Stomach (tissue), 9 donors: ENCODE results near the gene SLK. TPM values are rescaled to one million over a fixed set of nuclear protein-coding genes. Genes with fewer than 3 reads are reported as not detected.

Source experiments
- DNase-seq, 2 donors: peaks; one replicate each; pipeline versions ENCODE4 v3.0.0 to v3.0.0-alpha.2; 2013 to 2019
- H3K27ac ChIP-seq, 5 donors: fragments of 200-600 bp in 4 of 5; sonication (generic) in 4 of 5; one replicate each; pipeline ENCODE4 v1.5.1; 2013 to 2019; ENCODE audit warnings: mild to moderate bottlenecking in 1 of 5, moderate library complexity in 1 of 5
- H3K27me3 ChIP-seq, 3 donors: fragments of 200-600 bp; sonication (generic); one replicate each; pipeline ENCODE4 v1.5.1; 2017 to 2019; ENCODE audit warnings: mixed run types in 1 of 3
- H3K36me3 ChIP-seq, 4 donors: fragments of 200-600 bp; sonication (generic); 1 replicate in 3 of 4; 2 replicates in 1 of 4; pipeline ENCODE4 v1.5.1; 2016 to 2019
- H3K4me1 ChIP-seq, 4 donors: fragments of 200-600 bp; sonication (generic); one replicate each; pipeline ENCODE4 v1.5.1; 2016 to 2019
- H3K4me3 ChIP-seq, 4 donors: fragments of 200-600 bp; sonication (generic) in 3 of 4; one replicate each; pipeline ENCODE4 v1.5.1; 2016 to 2019; ENCODE audit warnings: mild to moderate bottlenecking in 1 of 4
- H3K9me3 ChIP-seq, 4 donors: fragments of 200-600 bp; sonication (generic); one replicate each; pipeline ENCODE4 v1.5.1; 2016 to 2019
- EP300 ChIP-seq: sonication (generic); formaldehyde crosslinking; IDR thresholded peaks from one replicate; pipeline ENCODE4 v1.6.1; 2017; ENCODE audit warnings: antibody characterized with exemption
- POLR2A ChIP-seq, 4 donors: fragments of 450-650 bp; IDR thresholded peaks; one replicate each; pipeline ENCODE4 v1.6.1; 2016; ENCODE audit warnings: antibody characterized with exemption in 4 of 4, control low read depth in 2 of 4, mild to moderate bottlenecking in 1 of 4, moderate library complexity in 1 of 4
- POLR2AphosphoS5 ChIP-seq, 3 donors: sonication (generic); formaldehyde crosslinking; IDR thresholded peaks; one replicate each; pipeline ENCODE4 v1.6.1; 2016; ENCODE audit warnings: antibody characterized with exemption in 3 of 3
- WGBS, 5 donors: extraction: QIAGEN DNeasy Blood & Tissue Kit in 3 of 5; methylation state at CpG; one replicate each; pipeline versions ENCODE4 v1.1.5 to v1.1.7; 2013 to 2018; 5-methylcytosine and 5-hydroxymethylcytosine counted together
- intact Hi-C: fragments of 100-400 bp; cut with DNase I; formaldehyde crosslinking; loops from one replicate; pipeline ENCODE4 v1.15.1; 2023; ENCODE audit warnings: low total_unique reads
- polyA plus RNA-seq, 3 donors: library from polyadenylated mRNA; stranded (reverse); fragments of 200-250 nt; gene quantifications; one replicate each; pipeline ENCODE4 v1.2.3, GENCODE V29; 2013
- total RNA-seq, 5 donors: library from RNA; depleted of rRNA; stranded (reverse); fragments of >200 nt; gene quantifications; one replicate each; pipeline versions ENCODE4 v1.1.0 to v1.2.3, GENCODE V29; 2014 to 2016
- TF ChIP-seq, protein P1 (sequence below), 7 experiments: fragments of 450-650 bp in 4 of 7; fragments of 200-600 bp in 3 of 7; sonication (generic) in 3 of 7; IDR thresholded peaks; one replicate each; pipeline ENCODE4 v1.5.1; 2016 to 2019; ENCODE audit warnings: antibody characterized with exemption in 7 of 7, control low read depth in 2 of 7, mild to moderate bottlenecking in 1 of 7
- donor health status: healthy with polysubstance abuse.
- donor health status: Bipolar disorder and iron deficiency.
- donor health status: healthy.

Gene SLK
- total and polyA plus RNA-seq, 8 donors: 10.1 to 94.5 (median 47.2) TPM

DNA sequence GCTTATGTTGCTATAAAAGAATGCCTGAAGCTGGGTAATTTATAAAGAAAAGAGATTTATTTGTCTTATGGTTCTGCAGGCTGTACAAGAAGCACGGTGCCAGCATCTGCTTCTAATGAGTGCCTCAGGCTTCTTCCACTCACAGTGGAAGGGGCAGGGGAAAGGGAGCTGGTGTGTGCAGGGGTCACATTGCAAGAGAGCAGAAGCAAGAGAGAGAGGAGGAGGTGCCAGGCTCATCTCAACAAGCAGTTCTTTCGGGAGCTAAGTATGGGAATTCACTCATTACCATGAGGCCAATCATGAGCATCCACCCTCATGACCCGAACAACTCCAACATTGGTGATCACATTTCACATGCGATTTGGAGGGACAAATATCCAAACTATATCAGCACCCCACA lies 17.2 kb upstream of the SLK start:
- peaks cover 0 to 3% (median 0%) of the 10 kb centered on the region in 4 donors for H3K9me3 ChIP-seq
- DNase-seq: no peak
- no peaks in the 10 kb centered on the region for H3K36me3 ChIP-seq
- no peak overlapping the region for H3K27ac ChIP-seq
- no peak overlapping the region for H3K4me3 ChIP-seq
- intact Hi-C loops: no loop called here
- 74 to 93% (median 87%) methylated on average over 4 of the region's 4 CpGs for WGBS, 5 donors
- TF ChIP-seq EP300: no peak
- TF ChIP-seq POLR2AphosphoS5 (IDR thresholded peaks at IDR 0.05): no peak
- TF ChIP-seq POLR2A (IDR thresholded peaks at IDR 0.05): no peak
- TF ChIP-seq, protein P1, sequence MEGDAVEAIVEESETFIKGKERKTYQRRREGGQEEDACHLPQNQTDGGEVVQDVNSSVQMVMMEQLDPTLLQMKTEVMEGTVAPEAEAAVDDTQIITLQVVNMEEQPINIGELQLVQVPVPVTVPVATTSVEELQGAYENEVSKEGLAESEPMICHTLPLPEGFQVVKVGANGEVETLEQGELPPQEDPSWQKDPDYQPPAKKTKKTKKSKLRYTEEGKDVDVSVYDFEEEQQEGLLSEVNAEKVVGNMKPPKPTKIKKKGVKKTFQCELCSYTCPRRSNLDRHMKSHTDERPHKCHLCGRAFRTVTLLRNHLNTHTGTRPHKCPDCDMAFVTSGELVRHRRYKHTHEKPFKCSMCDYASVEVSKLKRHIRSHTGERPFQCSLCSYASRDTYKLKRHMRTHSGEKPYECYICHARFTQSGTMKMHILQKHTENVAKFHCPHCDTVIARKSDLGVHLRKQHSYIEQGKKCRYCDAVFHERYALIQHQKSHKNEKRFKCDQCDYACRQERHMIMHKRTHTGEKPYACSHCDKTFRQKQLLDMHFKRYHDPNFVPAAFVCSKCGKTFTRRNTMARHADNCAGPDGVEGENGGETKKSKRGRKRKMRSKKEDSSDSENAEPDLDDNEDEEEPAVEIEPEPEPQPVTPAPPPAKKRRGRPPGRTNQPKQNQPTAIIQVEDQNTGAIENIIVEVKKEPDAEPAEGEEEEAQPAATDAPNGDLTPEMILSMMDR (IDR thresholded peaks at IDR 0.05): no peak
- no peaks in the 10 kb centered on the region for H3K4me1 ChIP-seq
- no peaks in the 10 kb centered on the region for H3K27me3 ChIP-seq

DNA sequence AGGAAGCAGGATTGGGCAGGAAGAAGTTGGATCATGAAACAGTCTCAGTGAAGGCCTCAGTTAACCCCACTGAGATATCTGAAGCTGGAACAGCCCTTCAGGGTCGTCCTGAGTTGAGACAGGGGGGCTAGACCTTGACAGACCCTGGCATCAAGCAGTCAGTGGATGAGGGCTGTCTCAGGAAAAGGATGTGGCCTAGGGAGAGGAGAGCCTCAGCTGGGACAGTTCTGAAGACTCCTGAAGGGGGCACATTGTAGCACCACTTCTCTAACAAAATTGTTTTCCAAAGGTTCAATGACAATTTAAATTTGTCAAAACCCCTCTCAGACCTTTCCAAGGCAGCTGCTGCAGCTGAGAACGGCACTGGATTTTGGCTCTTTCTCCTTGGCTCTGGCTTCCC lies 15.8 kb upstream of the SLK start:
- TF ChIP-seq, protein P1 (IDR thresholded peaks at IDR 0.05): no peak
- TF ChIP-seq POLR2AphosphoS5 (IDR thresholded peaks at IDR 0.05): no peak
- TF ChIP-seq EP300: no peak
- no peak for TF ChIP-seq POLR2A (IDR thresholded peaks at IDR 0.05)
- Histone ChIP-seq H3K27ac (no peak overlapping the region), H3K4me1 (no peaks in the 10 kb centered on the region), H3K4me3 (no peak overlapping the region), H3K36me3 (no peaks in the 10 kb centered on the region), H3K9me3 (peaks cover 0 to 4% (median 0%) of the 10 kb centered on the region in 4 donors), H3K27me3 (no peaks in the 10 kb centered on the region)
- WGBS, 5 donors: 38 to 71% (median 66%) methylated on average over 2 of the region's 2 CpGs
- intact Hi-C loops: no loop called here
- DNase-seq: no peak

DNA sequence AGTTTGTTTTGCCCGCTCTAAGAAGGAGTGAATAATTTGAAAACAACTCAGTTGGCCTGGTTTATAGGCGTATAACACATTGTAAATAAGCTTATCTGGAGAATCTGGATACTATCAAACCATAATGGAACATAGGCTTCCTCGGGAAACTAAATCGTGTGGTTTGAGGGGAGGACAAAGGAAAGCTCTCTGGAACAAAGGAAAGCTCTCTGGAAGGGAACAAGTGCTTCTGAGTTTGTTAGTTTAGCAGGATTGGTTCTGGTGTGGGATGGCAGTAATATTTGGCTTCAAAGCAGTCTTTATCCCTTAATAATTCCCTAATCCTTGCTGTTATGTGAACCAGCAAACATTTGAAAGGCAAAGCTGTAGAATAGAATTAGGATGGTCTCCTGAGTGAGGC lies 15.0 kb upstream of the SLK start:
- H3K4me3 ChIP-seq: no peak overlapping the region
- no peaks in the 10 kb centered on the region for H3K36me3 ChIP-seq
- no peak for DNase-seq
- no peaks in the 10 kb centered on the region for H3K4me1 ChIP-seq
- H3K27me3 ChIP-seq: no peaks in the 10 kb centered on the region
- WGBS, 5 donors: 28 to 52% (median 37%) methylated on average over 4 of the region's 4 CpGs
- peaks cover 0 to 4% (median 0%) of the 10 kb centered on the region in 4 donors for H3K9me3 ChIP-seq
- intact Hi-C loops: no loop called here
- no peak overlapping the region for H3K27ac ChIP-seq
- TF ChIP-seq, protein P1 (IDR thresholded peaks at IDR 0.05): no peak
- no peak for TF ChIP-seq EP300
- no peak for TF ChIP-seq POLR2A (IDR thresholded peaks at IDR 0.05)
- no peak for TF ChIP-seq POLR2AphosphoS5 (IDR thresholded peaks at IDR 0.05)

DNA sequence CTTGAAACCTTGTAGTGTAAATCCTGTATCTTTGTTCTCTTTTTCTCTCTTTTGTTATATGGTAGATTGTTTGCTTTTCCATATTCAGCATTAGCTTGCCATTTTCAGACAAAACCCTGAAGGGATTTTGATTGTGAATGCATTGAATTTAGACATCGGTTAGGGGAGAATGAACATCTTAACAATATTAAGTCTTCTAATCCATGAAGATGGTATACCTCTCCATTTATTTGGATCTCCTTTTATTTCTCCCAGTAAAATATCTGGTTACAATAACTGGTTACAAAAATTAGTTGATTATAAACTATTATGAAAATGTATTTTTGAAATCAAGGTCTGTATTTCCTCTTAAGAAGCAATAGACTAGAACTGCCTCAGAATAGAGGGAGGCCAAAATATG lies 12.4 kb upstream of the SLK start:
- 51 to 100% (median 96%) methylated on average over 1 of the region's 1 CpG for WGBS, 5 donors
- Histone ChIP-seq H3K27ac (no peak overlapping the region), H3K27me3 (no peaks in the 10 kb centered on the region), H3K36me3 (no peaks in the 10 kb centered on the region), H3K4me3 (no peak overlapping the region), H3K9me3 (peaks cover 0 to 4% (median 0%) of the 10 kb centered on the region in 4 donors), H3K4me1 (no peaks in the 10 kb centered on the region)
- TF ChIP-seq EP300: no peak
- intact Hi-C loops: no loop called here
- DNase-seq: no peak

DNA sequence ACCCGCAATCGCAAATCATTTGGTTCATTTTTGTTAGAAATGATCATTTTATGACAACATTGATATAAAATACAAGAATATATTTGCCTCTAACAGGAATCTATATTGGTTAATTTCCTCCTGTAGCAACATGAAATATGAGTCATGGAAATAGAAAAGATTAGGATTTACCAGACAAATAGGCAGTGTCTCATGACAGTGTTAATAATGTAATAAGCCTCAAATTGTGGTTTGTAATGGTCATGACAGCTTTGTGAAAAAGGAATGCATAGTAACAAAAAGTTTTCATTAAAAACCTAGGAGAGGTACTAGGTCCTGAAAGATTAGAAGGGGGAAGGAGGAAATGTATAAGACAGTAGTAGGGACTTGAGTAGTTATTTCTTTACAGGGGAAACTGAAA lies 7.9 kb upstream of the SLK start:
- H3K27ac ChIP-seq: no peak overlapping the region
- H3K4me1 ChIP-seq: no peaks in the 10 kb centered on the region
- no peak for DNase-seq
- H3K4me3 ChIP-seq: no peak overlapping the region
- H3K36me3 ChIP-seq: no peaks in the 10 kb centered on the region
- TF ChIP-seq, protein P1 (IDR thresholded peaks at IDR 0.05): no peak
- intact Hi-C loops: no loop called here
- H3K9me3 ChIP-seq: peaks cover 0 to 4% (median 0%) of the 10 kb centered on the region in 4 donors
- 89 to 98% (median 94%) methylated on average over 2 of the region's 2 CpGs for WGBS, 5 donors
- no peaks in the 10 kb centered on the region for H3K27me3 ChIP-seq
